Nephron (organoid): ENCODE results near the gene BTBD17.

Experiments
- H3K27ac Mint-ChIP-seq, 3 experiments: 2 replicates each; pipeline ENCODE4 v1.8.0; 2020; ENCODE audit warnings: mixed read lengths in 3 of 3, mild to moderate bottlenecking in 2 of 3, moderate library complexity in 1 of 3
- H3K27me3 Mint-ChIP-seq: 2 replicates; pipeline ENCODE4 v1.8.0; 2021; ENCODE audit warnings: low read depth, mild to moderate bottlenecking, moderate library complexity, mixed read lengths
- H3K36me3 Mint-ChIP-seq: 2 replicates; pipeline ENCODE4 v1.8.0; 2020; ENCODE audit warnings: low read depth, mixed read lengths
- H3K4me1 Mint-ChIP-seq: 2 replicates; pipeline ENCODE4 v1.8.0; 2020; ENCODE audit warnings: mixed read lengths
- H3K4me3 Mint-ChIP-seq, 3 experiments: 2 replicates each; pipeline ENCODE4 v1.8.0; 2020; ENCODE audit warnings: mild to moderate bottlenecking in 3 of 3, mixed read lengths in 3 of 3, moderate library complexity in 2 of 3
- H3K9me3 Mint-ChIP-seq: 2 replicates; pipeline ENCODE4 v1.8.0; 2020; ENCODE audit warnings: mixed read lengths
- CTCF ChIP-seq, 3 experiments: fragments of 200-600 bp; sonication (generic); IDR thresholded peaks; one replicate each; pipeline ENCODE4 v1.5.0; 2021; ENCODE audit warnings: antibody characterized with exemption in 3 of 3; ENCODE audit not compliant: unreplicated experiment in 3 of 3

The BTBD17 gene

DNA sequence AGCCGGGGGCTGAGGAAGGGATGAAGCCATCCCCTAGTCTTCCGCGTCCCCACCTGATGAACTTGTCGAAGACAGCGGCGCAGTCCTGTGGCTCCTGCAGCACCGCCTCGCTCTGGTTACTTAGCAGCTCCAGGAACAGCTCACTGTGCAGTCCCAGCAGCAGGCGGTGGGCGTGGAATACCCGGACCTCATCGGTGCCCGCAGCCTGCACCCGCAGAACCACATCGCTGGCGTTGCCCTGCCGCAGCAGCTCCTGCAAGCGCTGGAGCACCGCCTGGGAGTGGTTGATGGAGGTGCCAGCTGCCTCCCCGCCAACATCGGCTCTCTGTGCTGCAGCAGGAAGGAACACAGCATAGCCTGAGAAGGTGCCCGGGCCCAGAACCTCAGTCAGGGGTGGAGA lies 1.8 kb downstream of the BTBD17 start:
- Mint-ChIP-seq H3K4me1 (peaks cover 16% of the 10 kb centered on the region), H3K4me3 (no peak overlapping the region), H3K27me3 (peaks cover 66% of the 10 kb centered on the region), H3K9me3 (no peaks in the 10 kb centered on the region), H3K27ac (no peak overlapping the region), H3K36me3 (no peaks in the 10 kb centered on the region)
- TF ChIP-seq CTCF (IDR thresholded peaks at IDR 0.05; ENCODE audit: unreplicated experiment in 3 of 3), result no peak

DNA sequence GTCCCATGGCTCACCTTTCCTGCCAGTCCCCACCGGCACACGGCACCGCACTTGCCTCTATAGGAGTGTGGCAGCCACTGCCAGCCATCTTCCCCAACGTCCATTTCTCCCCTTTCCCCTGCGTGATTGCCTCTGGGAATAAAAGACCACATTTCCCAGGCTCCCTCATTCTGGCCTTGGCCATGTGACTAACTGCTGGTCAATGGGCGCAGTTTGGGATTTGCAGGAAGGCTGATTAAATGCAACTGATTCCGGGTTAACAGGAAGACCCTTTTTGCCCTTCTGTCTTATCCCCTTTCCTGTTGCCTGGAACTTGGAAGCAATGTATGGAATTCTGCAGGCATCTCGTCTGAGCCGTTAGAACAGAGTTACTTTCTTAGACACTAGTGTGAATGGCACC lies 3.0 kb downstream of the BTBD17 start:
- no peaks in the 10 kb centered on the region for H3K9me3 Mint-ChIP-seq
- peak overlapping the region in 1 of 3 experiments; percentile 24 for H3K4me3 Mint-ChIP-seq
- no peaks in the 10 kb centered on the region for H3K36me3 Mint-ChIP-seq

GRCh38 chr17:74357466-74357809 lies 4.2 kb downstream of the BTBD17 start:
- Mint-ChIP-seq H3K4me3 (no peak overlapping the region), H3K36me3 (no peaks in the 10 kb centered on the region), H3K27ac (no peak overlapping the region), H3K9me3 (no peaks in the 10 kb centered on the region), H3K27me3 (peaks cover 73% of the 10 kb centered on the region), H3K4me1 (peaks cover 16% of the 10 kb centered on the region)
- TF ChIP-seq CTCF (IDR thresholded peaks at IDR 0.05; ENCODE audit: unreplicated experiment in 3 of 3), result no peak

More for the DNA sequence above, 3.0 kb downstream of the BTBD17 start:
- peaks cover 72% of the 10 kb centered on the region for H3K27me3 Mint-ChIP-seq
- no peak for TF ChIP-seq CTCF (IDR thresholded peaks at IDR 0.05; ENCODE audit: unreplicated experiment in 3 of 3)
- H3K27ac Mint-ChIP-seq, result no peak overlapping the region
- H3K4me1 Mint-ChIP-seq, result peaks cover 16% of the 10 kb centered on the region

DNA sequence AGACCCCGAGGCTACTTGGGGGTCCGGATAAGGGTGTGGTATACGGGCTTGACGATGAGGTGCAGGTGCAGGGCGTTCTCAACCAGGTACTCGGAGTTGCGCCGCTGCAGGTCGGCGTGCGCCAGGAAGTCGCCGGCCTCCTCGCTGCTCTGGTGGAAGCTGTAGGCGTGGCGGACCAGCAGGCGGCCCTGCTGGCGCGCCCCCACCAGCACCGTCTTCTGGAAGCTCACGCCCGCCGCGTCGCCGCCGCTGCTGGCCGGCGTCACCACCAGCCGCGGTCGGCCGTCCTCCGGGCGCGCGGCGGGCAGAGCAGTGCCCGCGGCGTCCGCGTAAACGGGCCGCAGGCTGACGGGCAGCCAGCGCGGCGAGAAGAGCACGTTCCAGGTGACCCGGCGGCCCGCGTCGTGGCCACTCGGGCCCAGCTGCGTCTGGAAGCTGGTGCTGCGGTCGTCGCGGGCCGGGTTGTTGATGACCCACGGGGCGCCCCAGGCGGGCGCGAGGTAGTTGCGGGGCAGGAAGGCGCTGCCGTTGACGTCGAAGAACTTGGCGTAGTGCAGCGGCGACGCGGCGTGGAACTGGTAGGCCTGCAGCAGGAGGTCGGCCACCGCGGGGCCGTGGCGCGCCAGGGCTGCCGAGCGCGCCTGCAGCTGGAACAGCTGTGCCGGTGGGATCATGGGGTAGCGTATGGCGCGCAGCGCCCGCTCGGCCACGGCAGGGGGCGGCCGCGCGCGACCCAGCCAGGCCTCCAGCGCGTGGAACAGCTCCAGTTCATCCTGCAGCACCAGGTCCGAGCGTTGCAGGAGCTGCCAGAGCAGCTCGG lies 4.8 kb downstream of the BTBD17 start:
- Mint-ChIP-seq H3K4me3 (peak overlapping the region in 1 of 3 experiments; percentile 19), H3K36me3 (no peaks in the 10 kb centered on the region), H3K9me3 (no peaks in the 10 kb centered on the region), H3K27ac (no peak overlapping the region), H3K27me3 (peaks cover 77% of the 10 kb centered on the region), H3K4me1 (peaks cover 14% of the 10 kb centered on the region)
- TF ChIP-seq CTCF (IDR thresholded peaks at IDR 0.05; ENCODE audit: unreplicated experiment in 3 of 3), result no peak

DNA sequence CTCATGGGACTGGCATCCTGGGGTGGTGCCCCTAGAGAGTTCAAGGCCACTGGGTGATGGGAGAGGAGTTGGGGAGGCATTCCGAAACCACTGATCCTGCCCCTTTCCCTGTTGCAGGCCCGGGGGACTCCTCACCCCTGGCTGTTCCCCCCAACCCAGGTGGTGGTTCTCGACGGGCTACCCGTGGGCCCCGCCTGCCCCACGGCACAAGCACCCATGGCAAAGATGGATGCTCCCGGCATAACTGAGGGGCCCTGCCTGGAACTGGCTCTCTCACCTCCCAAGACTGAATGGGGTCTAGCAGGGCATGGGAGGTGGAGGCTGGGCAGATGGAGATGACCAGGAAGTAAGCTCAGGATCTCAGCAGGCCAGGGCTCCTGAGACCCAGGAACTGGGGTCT lies 6.6 kb downstream of the BTBD17 start:
- no peak overlapping the region for H3K4me3 Mint-ChIP-seq
- no peak overlapping the region for H3K27ac Mint-ChIP-seq
- no peak for TF ChIP-seq CTCF (IDR thresholded peaks at IDR 0.05; ENCODE audit: unreplicated experiment in 3 of 3)
- peaks cover 88% of the 10 kb centered on the region for H3K27me3 Mint-ChIP-seq
- no peaks in the 10 kb centered on the region for H3K9me3 Mint-ChIP-seq
- H3K4me1 Mint-ChIP-seq, result no peaks in the 10 kb centered on the region
- no peaks in the 10 kb centered on the region for H3K36me3 Mint-ChIP-seq

DNA sequence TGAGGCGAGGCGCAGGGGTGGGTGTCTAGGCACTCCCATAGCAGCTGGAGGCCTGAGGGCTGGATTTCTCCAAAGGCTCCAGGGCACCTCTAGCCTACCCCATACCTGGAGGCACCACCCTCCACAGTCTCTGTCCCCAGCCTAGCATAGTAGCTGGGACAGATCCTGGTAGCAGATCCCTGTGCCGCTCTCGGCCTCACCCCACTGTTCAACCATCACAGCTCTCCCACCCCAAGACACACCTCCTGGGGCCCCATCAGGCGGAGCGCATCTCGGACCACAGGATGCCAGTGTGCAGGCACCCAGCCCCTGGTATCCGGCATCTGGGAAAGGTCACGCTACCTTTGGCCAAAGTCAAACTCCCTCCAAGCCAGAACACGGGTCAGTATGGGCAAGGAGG lies 7.1 kb downstream of the BTBD17 start:
- no peak overlapping the region for H3K27ac Mint-ChIP-seq
- peaks cover 92% of the 10 kb centered on the region for H3K27me3 Mint-ChIP-seq
- no peak for TF ChIP-seq CTCF (IDR thresholded peaks at IDR 0.05; ENCODE audit: unreplicated experiment in 3 of 3)
- no peaks in the 10 kb centered on the region for H3K36me3 Mint-ChIP-seq
- no peaks in the 10 kb centered on the region for H3K4me1 Mint-ChIP-seq
- H3K4me3 Mint-ChIP-seq, result no peak overlapping the region
- no peaks in the 10 kb centered on the region for H3K9me3 Mint-ChIP-seq
